ENCODE data around the gene GUK1. TPM values are rescaled to one million over a fixed set of nuclear protein-coding genes. Genes with fewer than 3 reads are reported as not detected.

Gene GUK1
- total RNA-seq, 1 experiment from 2014 or later = 996 TPM

- H3K4me1 ChIP-seq (ENCODE audit: insufficient read depth, low read length) = peaks cover 8% of the 10 kb centered on the region; the same call in 1 of the 2 replicates
- ATAC-seq (no peak), DNase-seq (no peak)
- no peak overlapping the region for H3K4me2 ChIP-seq (ENCODE audit: low read length)
- no peaks in the 10 kb centered on the region; the same call in 1 of the 2 replicates for H3K36me3 ChIP-seq (ENCODE audit: low read depth, low read length)
- no peaks in the 10 kb centered on the region for H3K79me2 ChIP-seq (ENCODE audit: low read length)
- ChIA-PET POLR2A (ENCODE audit: unreplicated experiment) (no interaction called here), CTCF (no interaction called here)
- no peak overlapping the region for H3K4me3 ChIP-seq (ENCODE audit: low read length)
- H3K27ac ChIP-seq (ENCODE audit: low read length) = no peak overlapping the region
- no peak overlapping the region for H3K9ac ChIP-seq (ENCODE audit: low read length)
- H3K9me2 ChIP-seq (replicated peaks; ENCODE audit: low read length) = no peaks in the 10 kb centered on the region
- no peak for TF ChIP-seq EZH2 (IDR thresholded peaks at IDR 0.05; ENCODE audit: low read length, unreplicated experiment)
- TF ChIP-seq CTCF (conservative IDR thresholded peaks at IDR 0.05; ENCODE audit: low read depth, low read length) = no peak
- TF ChIP-seq EZH2phosphoT487 (IDR thresholded peaks at IDR 0.05; ENCODE audit: borderline replicate concordance, low read length) = no peak
- no peaks in the 10 kb centered on the region for H3F3A ChIP-seq (ENCODE audit: low read length, unreplicated experiment)
- H3K27me3 ChIP-seq (ENCODE audit: low read length) = no peaks in the 10 kb centered on the region
- H4K20me1 ChIP-seq (ENCODE audit: low read length) = no peaks in the 10 kb centered on the region
- H2AFZ ChIP-seq (ENCODE audit: low read length) = no peak overlapping the region
- intact Hi-C loops (cut with micrococcal nuclease) = no loop called here
- no TSS peak for BruUV-seq (replicated peaks)
- peaks cover 17% of the 10 kb centered on the region; the same call in 1 of the 2 replicates for H3K9me3 ChIP-seq (ENCODE audit: low read length)
Measured at GRCh38 chr1:228194921-228195812, 55.1 kb downstream of the GUK1 start.

- H2AFZ ChIP-seq (ENCODE audit: low read length) = no peak overlapping the region
- H3K27ac ChIP-seq (ENCODE audit: low read length) = no peak overlapping the region
- no TSS peak for BruUV-seq (replicated peaks)
- no peaks in the 10 kb centered on the region for H3K9me2 ChIP-seq (replicated peaks; ENCODE audit: low read length)
- no peaks in the 10 kb centered on the region for H3K79me2 ChIP-seq (ENCODE audit: low read length)
- peaks cover 17% of the 10 kb centered on the region; the same call in 1 of the 2 replicates for H3K9me3 ChIP-seq (ENCODE audit: low read length)
- no peak overlapping the region for H3K4me2 ChIP-seq (ENCODE audit: low read length)
- ATAC-seq (no peak), DNase-seq (no peak)
- TF ChIP-seq EZH2phosphoT487 (IDR thresholded peaks at IDR 0.05; ENCODE audit: borderline replicate concordance, low read length) = no peak
- TF ChIP-seq EZH2 (IDR thresholded peaks at IDR 0.05; ENCODE audit: low read length, unreplicated experiment) = no peak
- TF ChIP-seq CTCF (conservative IDR thresholded peaks at IDR 0.05; ENCODE audit: low read depth, low read length) = no peak
- intact Hi-C loops (cut with micrococcal nuclease) = no loop called here
- ChIA-PET CTCF (no interaction called here), POLR2A (ENCODE audit: unreplicated experiment) (no interaction called here)
- no peak overlapping the region for H3K4me3 ChIP-seq (ENCODE audit: low read length)
- H3F3A ChIP-seq (ENCODE audit: low read length, unreplicated experiment) = no peaks in the 10 kb centered on the region
- H4K20me1 ChIP-seq (ENCODE audit: low read length) = no peaks in the 10 kb centered on the region
- H3K36me3 ChIP-seq (ENCODE audit: low read depth, low read length) = no peaks in the 10 kb centered on the region; the same call in 1 of the 2 replicates
- H3K27me3 ChIP-seq (ENCODE audit: low read length) = no peaks in the 10 kb centered on the region
- H3K4me1 ChIP-seq (ENCODE audit: insufficient read depth, low read length) = no peaks in the 10 kb centered on the region
- H3K9ac ChIP-seq (ENCODE audit: low read length) = no peak overlapping the region
Measured at GRCh38 chr1:228197555-228198147, 57.6 kb downstream of the GUK1 start.

Small RNAs within 50 kb of the gene (microRNA-seq; reads per million reads assigned to microRNA genes)
- 8.3 reads per million, percentile 33 among the genes with 10 or more reads in this experiment for gene MIR3620 (ENCODE audit: unreplicated experiment)

Other genes starting within 250 kb of the GUK1 start
- 22.2 and 36.6 TPM in 2 replicates for gene WNT9A, start 192.3 kb upstream of the GUK1 start, total RNA-seq (2014; rRNA removed)
- gene WNT3A, start 133.3 kb upstream of the GUK1 start, total RNA-seq (2014; rRNA removed) = 1.0 and 1.5 TPM in 2 replicates
- 685 and 688 TPM in 2 replicates for gene ARF1, start 57.6 kb upstream of the GUK1 start, total RNA-seq (2014; rRNA removed)
- gene C1orf35, start 37.0 kb upstream of the GUK1 start, total RNA-seq (2014; rRNA removed) = 63.3 and 93.0 TPM in 2 replicates
- 343 and 375 TPM in 2 replicates for gene MRPL55, start 31.0 kb upstream of the GUK1 start, total RNA-seq (2014; rRNA removed)
- 1.2 and 2.2 TPM in 2 replicates for gene GJC2, start 9.7 kb downstream of the GUK1 start, total RNA-seq (2014; rRNA removed)
- gene IBA57, start 25.5 kb downstream of the GUK1 start, total RNA-seq (2014; rRNA removed) = 13.3 and 18.3 TPM in 2 replicates
- 29.1 and 42.7 TPM in 2 replicates for gene OBSCN, start 67.8 kb downstream of the GUK1 start, total RNA-seq (2014; rRNA removed)

Data from PC-3 (cell line).